Neural progenitor cell (in vitro differentiated cells): Measurements from ENCODE around the gene TCF7L2. TPM values are rescaled to one million over a fixed set of nuclear protein-coding genes. Genes with fewer than 3 reads are reported as not detected.

Experiments
- DNase-seq: peaks from one replicate; pipeline ENCODE4 v3.0.0-alpha.2; 2016; ENCODE audit warnings: low spot score
- H2AFZ ChIP-seq: fragments of 200-600 bp; sonication (generic); replicated peaks from 2 replicates; pipeline ENCODE4 v1.6.1; 2016; ENCODE audit warnings: antibody characterized with exemption
- H3F3A ChIP-seq: fragments of 200-600 bp; sonication (generic); 2 replicates; pipeline ENCODE4 v1.6.1; 2016; ENCODE audit warnings: antibody characterized with exemption, low read depth
- H3K27ac ChIP-seq: fragments of 200-600 bp; sonication (generic); 2 replicates; pipeline ENCODE4 v1.5.1; 2016; ENCODE audit warnings: mild to moderate bottlenecking
- H3K27me3 ChIP-seq: fragments of 200-600 bp; sonication (generic); 2 replicates; pipeline ENCODE4 v1.6.1; 2016; ENCODE audit warnings: mild to moderate bottlenecking, moderate library complexity
- H3K36me3 ChIP-seq: fragments of 200-600 bp; sonication (generic); 2 replicates; pipeline ENCODE4 v1.5.1; 2016
- H3K4me1 ChIP-seq: fragments of 200-600 bp; sonication (generic); 2 replicates; pipeline ENCODE4 v1.6.1; 2016; ENCODE audit warnings: mixed run types
- H3K4me2 ChIP-seq: fragments of 200-600 bp; sonication (generic); 2 replicates; pipeline ENCODE4 v1.6.1; 2016
- H3K4me3 ChIP-seq: fragments of 200-600 bp; sonication (generic); 2 replicates; pipeline ENCODE4 v1.5.1; 2016
- H3K79me2 ChIP-seq: fragments of 200-600 bp; sonication (generic); 2 replicates; pipeline ENCODE4 v1.6.1; 2016; ENCODE audit warnings: low read depth
- H3K9ac ChIP-seq: fragments of 200-600 bp; sonication (generic); 2 replicates; pipeline ENCODE4 v1.6.1; 2016
- H3K9me3 ChIP-seq: fragments of 200-600 bp; sonication (generic); 2 replicates; pipeline ENCODE4 v1.5.1; 2016; ENCODE audit warnings: low read depth
- H4K20me1 ChIP-seq: fragments of 200-600 bp; sonication (generic); 2 replicates; pipeline ENCODE4 v1.6.1; 2016; ENCODE audit warnings: low read depth
- H3K27ac Mint-ChIP-seq: 3 replicates; pipeline ENCODE4 v1.8.0; 2021; ENCODE audit warnings: mixed read lengths
- H3K27me3 Mint-ChIP-seq: 2 replicates; pipeline ENCODE4 v1.8.0; 2022; ENCODE audit warnings: low read depth, mild to moderate bottlenecking, inconsistent platforms, moderate library complexity, mixed read lengths; ENCODE audit not compliant: insufficient read depth
- H3K36me3 Mint-ChIP-seq: 3 replicates; pipeline ENCODE4 v1.8.0; 2021; ENCODE audit warnings: mixed read lengths
- H3K4me1 Mint-ChIP-seq: 3 replicates; pipeline ENCODE4 v1.8.0; 2021; ENCODE audit warnings: mixed read lengths
- H3K4me3 Mint-ChIP-seq: 3 replicates; pipeline ENCODE4 v1.8.0; 2021; ENCODE audit warnings: mild to moderate bottlenecking, moderate library complexity, mixed read lengths
- H3K9me3 Mint-ChIP-seq: 3 replicates; pipeline ENCODE4 v1.8.0; 2020; ENCODE audit warnings: mixed read lengths
- EZH2 ChIP-seq: fragments of 200-600 bp; sonication (generic); IDR thresholded peaks from 2 replicates; pipeline ENCODE4 v1.6.1; 2017; ENCODE audit warnings: antibody characterized with exemption, mild to moderate bottlenecking, moderate library complexity
- EZH2phosphoT487 ChIP-seq: fragments of 200-600 bp; sonication (generic); IDR thresholded peaks from 2 replicates; pipeline ENCODE4 v1.6.1; 2017; ENCODE audit warnings: antibody characterized with exemption
- total RNA-seq: library from RNA; depleted of rRNA; stranded (reverse); fragments of >200 nt; gene quantifications from 2 replicates; pipeline ENCODE4 v1.2.3, GENCODE V29; 2015; ENCODE audit warnings: low replicate concordance
- TF ChIP-seq, protein P1 (sequence below): fragments of 200-600 bp; sonication (generic); IDR thresholded peaks from 2 replicates; pipeline ENCODE4 v1.5.1; 2017; ENCODE audit warnings: antibody characterized with exemption, mild to moderate bottlenecking

Gene TCF7L2
- total RNA-seq, 1 donor from 2014 or later = 12.3 TPM

GRCh38 chr10:112955582-112956421 lies 5.8 kb downstream of the TCF7L2 start:
- Mint-ChIP-seq H3K4me1 (peaks cover 73% of the 10 kb centered on the region), H3K36me3 (peaks cover 4% of the 10 kb centered on the region), H3K4me3 (peak overlapping the region; percentile 96), H3K9me3 (no peaks in the 10 kb centered on the region), H3K27ac (peak overlapping the region; percentile 89), H3K27me3 (peaks cover 3% of the 10 kb centered on the region)
- H3K4me2 ChIP-seq = peak overlapping the region; percentile 94
- H3F3A ChIP-seq = peaks cover 70% of the 10 kb centered on the region
- peaks cover 95% of the 10 kb centered on the region for H3K79me2 ChIP-seq
- no peaks in the 10 kb centered on the region for H3K36me3 ChIP-seq
- H3K9ac ChIP-seq = no peak overlapping the region
- H3K4me1 ChIP-seq = peaks cover 74% of the 10 kb centered on the region
- DNase-seq = no peak
- TF ChIP-seq EZH2phosphoT487 (no peak), EZH2 (no peak)
- TF ChIP-seq, protein P1, sequence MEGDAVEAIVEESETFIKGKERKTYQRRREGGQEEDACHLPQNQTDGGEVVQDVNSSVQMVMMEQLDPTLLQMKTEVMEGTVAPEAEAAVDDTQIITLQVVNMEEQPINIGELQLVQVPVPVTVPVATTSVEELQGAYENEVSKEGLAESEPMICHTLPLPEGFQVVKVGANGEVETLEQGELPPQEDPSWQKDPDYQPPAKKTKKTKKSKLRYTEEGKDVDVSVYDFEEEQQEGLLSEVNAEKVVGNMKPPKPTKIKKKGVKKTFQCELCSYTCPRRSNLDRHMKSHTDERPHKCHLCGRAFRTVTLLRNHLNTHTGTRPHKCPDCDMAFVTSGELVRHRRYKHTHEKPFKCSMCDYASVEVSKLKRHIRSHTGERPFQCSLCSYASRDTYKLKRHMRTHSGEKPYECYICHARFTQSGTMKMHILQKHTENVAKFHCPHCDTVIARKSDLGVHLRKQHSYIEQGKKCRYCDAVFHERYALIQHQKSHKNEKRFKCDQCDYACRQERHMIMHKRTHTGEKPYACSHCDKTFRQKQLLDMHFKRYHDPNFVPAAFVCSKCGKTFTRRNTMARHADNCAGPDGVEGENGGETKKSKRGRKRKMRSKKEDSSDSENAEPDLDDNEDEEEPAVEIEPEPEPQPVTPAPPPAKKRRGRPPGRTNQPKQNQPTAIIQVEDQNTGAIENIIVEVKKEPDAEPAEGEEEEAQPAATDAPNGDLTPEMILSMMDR = no peak
- H3K27ac ChIP-seq = peak overlapping the region; percentile 91
- H3K4me3 ChIP-seq = peak overlapping the region; percentile 95
- H4K20me1 ChIP-seq = peaks cover 55% of the 10 kb centered on the region
- no peaks in the 10 kb centered on the region for H3K9me3 ChIP-seq
- no peak overlapping the region for H2AFZ ChIP-seq
- no peaks in the 10 kb centered on the region for H3K27me3 ChIP-seq

GRCh38 chr10:112956631-112957350 lies 6.7 kb downstream of the TCF7L2 start:
- Histone ChIP-seq H3K9ac (no peak overlapping the region), H3K27ac (peak overlapping the region; percentile 91), H4K20me1 (peaks cover 61% of the 10 kb centered on the region), H3K36me3 (no peaks in the 10 kb centered on the region), H3F3A (peaks cover 74% of the 10 kb centered on the region), H2AFZ (no peak overlapping the region), H3K79me2 (peaks cover 100% of the 10 kb centered on the region), H3K4me3 (peak overlapping the region; percentile 95), H3K4me1 (peaks cover 84% of the 10 kb centered on the region), H3K4me2 (peak overlapping the region; percentile 94), H3K27me3 (no peaks in the 10 kb centered on the region), H3K9me3 (no peaks in the 10 kb centered on the region)
- DNase-seq = peak; percentile 48
- peaks cover 3% of the 10 kb centered on the region for H3K27me3 Mint-ChIP-seq
- H3K27ac Mint-ChIP-seq = no peak overlapping the region
- no peaks in the 10 kb centered on the region for H3K9me3 Mint-ChIP-seq
- H3K4me1 Mint-ChIP-seq = peaks cover 80% of the 10 kb centered on the region
- TF ChIP-seq, protein P1 = no peak
- no peak for TF ChIP-seq EZH2phosphoT487
- TF ChIP-seq EZH2 = no peak
- H3K36me3 Mint-ChIP-seq = peaks cover 4% of the 10 kb centered on the region
- peak overlapping the region; percentile 76 for H3K4me3 Mint-ChIP-seq

GRCh38 chr10:112957640-112958092 lies 7.6 kb downstream of the TCF7L2 start:
- no peaks in the 10 kb centered on the region for H3K9me3 Mint-ChIP-seq
- TF ChIP-seq, protein P1 = no peak
- Histone ChIP-seq H3K9me3 (no peaks in the 10 kb centered on the region), H3K27me3 (no peaks in the 10 kb centered on the region), H4K20me1 (peaks cover 67% of the 10 kb centered on the region), H3K4me3 (peak overlapping the region; percentile 25), H3K27ac (peak overlapping the region; percentile 77), H3K4me1 (peaks cover 91% of the 10 kb centered on the region), H3K79me2 (peaks cover 100% of the 10 kb centered on the region), H3K36me3 (no peaks in the 10 kb centered on the region), H3K9ac (no peak overlapping the region), H3F3A (peaks cover 67% of the 10 kb centered on the region), H3K4me2 (peak overlapping the region; percentile 94), H2AFZ (no peak overlapping the region)
- H3K36me3 Mint-ChIP-seq = peaks cover 5% of the 10 kb centered on the region
- peak overlapping the region; percentile 73 for H3K27ac Mint-ChIP-seq
- H3K4me3 Mint-ChIP-seq = peak overlapping the region; percentile 76
- H3K27me3 Mint-ChIP-seq = peaks cover 2% of the 10 kb centered on the region
- H3K4me1 Mint-ChIP-seq = peaks cover 86% of the 10 kb centered on the region
- no peak for DNase-seq
